Breast epithelium (tissue), 3 donors: ENCODE results near the gene EMILIN2.

ENCODE experiments used
- CTCF ChIP-seq, 3 donors: fragments of 450-650 bp; IDR thresholded peaks; one replicate each; pipeline ENCODE4 v1.5.1; 2016 to 2017; ENCODE audit warnings: antibody characterized with exemption in 3 of 3, mild to moderate bottlenecking in 3 of 3, moderate library complexity in 3 of 3
- POLR2A ChIP-seq: fragments of 450-650 bp; IDR thresholded peaks from one replicate; pipeline ENCODE4 v1.6.1; 2016; ENCODE audit warnings: antibody characterized with exemption, mild to moderate bottlenecking, moderate library complexity

GRCh38 chr18:2825613-2826175, 21.1 kb upstream of the EMILIN2 start:
- TF ChIP-seq CTCF (IDR thresholded peaks at IDR 0.05) (no peak), POLR2A (no peak)
